Lower lobe of right lung (tissue), 2 donors: ENCODE data around the gene DIP2C. TPM values are rescaled to one million over a fixed set of nuclear protein-coding genes. Genes with fewer than 3 reads are reported as not detected.

Source experiments
- ATAC-seq, 2 donors: fragments of 200-7000 bp; cut with Tn5 transposase; one replicate each; pipeline ENCODE4 v1.9.1; 2020 to 2022; ENCODE audit warnings: mild to moderate bottlenecking in 2 of 2, moderate library complexity in 2 of 2
- DNase-seq: peaks from one replicate; pipeline ENCODE4 v3.0.0-alpha.2; 2020
- H3K27ac ChIP-seq: fragments of 200-600 bp; one replicate; pipeline ENCODE4 v1.8.0; 2022
- H3K27me3 ChIP-seq: fragments of 200-600 bp; one replicate; pipeline ENCODE4 v1.8.0; 2022; ENCODE audit warnings: low read depth
- H3K36me3 ChIP-seq: fragments of 200-600 bp; one replicate; pipeline ENCODE4 v1.8.0; 2022; ENCODE audit warnings: mild to moderate bottlenecking
- H3K4me1 ChIP-seq: fragments of 200-600 bp; one replicate; pipeline ENCODE4 v1.8.0; 2022
- H3K4me3 ChIP-seq: fragments of 200-600 bp; one replicate; pipeline ENCODE4 v1.8.0; 2022; ENCODE audit warnings: mild to moderate bottlenecking
- H3K9me3 ChIP-seq: fragments of 200-600 bp; one replicate; pipeline ENCODE4 v1.8.0; 2022
- intact Hi-C: fragments of 100-400 bp; cut with DNase I; formaldehyde crosslinking; loops from one replicate; pipeline ENCODE4 v1.11.0; 2022
- total RNA-seq: library from RNA; stranded (reverse); fragmentation: NEBNext Ultra II Directional; extraction: Animal tissue kit (Norgen Biotek cat#: 25700); gene quantifications from one replicate; pipeline ENCODE4 v1.2.1, GENCODE V29; 2021
- TF ChIP-seq, protein P1 (sequence below): fragments of 200-600 bp; IDR thresholded peaks from one replicate; pipeline ENCODE4 v1.8.0; 2022; ENCODE audit warnings: antibody characterized with exemption, mild to moderate bottlenecking
- donor health status: DM: no; HTN: yes; CAD: no; lungs with severe emphysema.

DIP2C gene
- total RNA-seq, 1 donor from 2014 or later: 15.1 TPM

GRCh38 chr10:556971-557637 is 132.4 kb downstream of the DIP2C start:
- intact Hi-C loops: no loop called here

GRCh38 chr10:555682-556350 is 133.7 kb downstream of the DIP2C start:
- Histone ChIP-seq H3K4me3 (no peak overlapping the region), H3K36me3 (no peaks in the 10 kb centered on the region), H3K27me3 (no peaks in the 10 kb centered on the region), H3K9me3 (no peaks in the 10 kb centered on the region), H3K27ac (no peak overlapping the region), H3K4me1 (peaks cover 21% of the 10 kb centered on the region)
- ATAC-seq (no peak), DNase-seq (no peak)
- TF ChIP-seq, protein P1, sequence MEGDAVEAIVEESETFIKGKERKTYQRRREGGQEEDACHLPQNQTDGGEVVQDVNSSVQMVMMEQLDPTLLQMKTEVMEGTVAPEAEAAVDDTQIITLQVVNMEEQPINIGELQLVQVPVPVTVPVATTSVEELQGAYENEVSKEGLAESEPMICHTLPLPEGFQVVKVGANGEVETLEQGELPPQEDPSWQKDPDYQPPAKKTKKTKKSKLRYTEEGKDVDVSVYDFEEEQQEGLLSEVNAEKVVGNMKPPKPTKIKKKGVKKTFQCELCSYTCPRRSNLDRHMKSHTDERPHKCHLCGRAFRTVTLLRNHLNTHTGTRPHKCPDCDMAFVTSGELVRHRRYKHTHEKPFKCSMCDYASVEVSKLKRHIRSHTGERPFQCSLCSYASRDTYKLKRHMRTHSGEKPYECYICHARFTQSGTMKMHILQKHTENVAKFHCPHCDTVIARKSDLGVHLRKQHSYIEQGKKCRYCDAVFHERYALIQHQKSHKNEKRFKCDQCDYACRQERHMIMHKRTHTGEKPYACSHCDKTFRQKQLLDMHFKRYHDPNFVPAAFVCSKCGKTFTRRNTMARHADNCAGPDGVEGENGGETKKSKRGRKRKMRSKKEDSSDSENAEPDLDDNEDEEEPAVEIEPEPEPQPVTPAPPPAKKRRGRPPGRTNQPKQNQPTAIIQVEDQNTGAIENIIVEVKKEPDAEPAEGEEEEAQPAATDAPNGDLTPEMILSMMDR: no peak
- intact Hi-C loops: no loop called here

More at GRCh38 chr10:556971-557637, 132.4 kb downstream of the DIP2C start:
- Histone ChIP-seq H3K27me3 (no peaks in the 10 kb centered on the region), H3K36me3 (no peaks in the 10 kb centered on the region), H3K4me1 (peaks cover 21% of the 10 kb centered on the region), H3K9me3 (no peaks in the 10 kb centered on the region), H3K27ac (no peak overlapping the region), H3K4me3 (no peak overlapping the region)
- no peak for DNase-seq
- TF ChIP-seq, protein P1: no peak
- no peak for ATAC-seq

- Histone ChIP-seq H3K27me3 (no peaks in the 10 kb centered on the region), H3K9me3 (no peaks in the 10 kb centered on the region), H3K4me3 (no peak overlapping the region), H3K4me1 (peaks cover 21% of the 10 kb centered on the region), H3K36me3 (no peaks in the 10 kb centered on the region), H3K27ac (no peak overlapping the region)
- ATAC-seq (no peak), DNase-seq (no peak)
- intact Hi-C loops: no loop called here
- TF ChIP-seq, protein P1: no peak
Observed at GRCh38 chr10:555281-555680, 134.2 kb downstream of the DIP2C start.

- Histone ChIP-seq H3K27me3 (no peaks in the 10 kb centered on the region), H3K4me3 (no peak overlapping the region), H3K9me3 (no peaks in the 10 kb centered on the region), H3K27ac (no peak overlapping the region), H3K36me3 (no peaks in the 10 kb centered on the region), H3K4me1 (peaks cover 12% of the 10 kb centered on the region)
- TF ChIP-seq, protein P1: no peak
- intact Hi-C loops: no loop called here
- DNase-seq: no peak
- ATAC-seq: no peak
Observed at GRCh38 chr10:554182-554848, 135.2 kb downstream of the DIP2C start.

DNA sequence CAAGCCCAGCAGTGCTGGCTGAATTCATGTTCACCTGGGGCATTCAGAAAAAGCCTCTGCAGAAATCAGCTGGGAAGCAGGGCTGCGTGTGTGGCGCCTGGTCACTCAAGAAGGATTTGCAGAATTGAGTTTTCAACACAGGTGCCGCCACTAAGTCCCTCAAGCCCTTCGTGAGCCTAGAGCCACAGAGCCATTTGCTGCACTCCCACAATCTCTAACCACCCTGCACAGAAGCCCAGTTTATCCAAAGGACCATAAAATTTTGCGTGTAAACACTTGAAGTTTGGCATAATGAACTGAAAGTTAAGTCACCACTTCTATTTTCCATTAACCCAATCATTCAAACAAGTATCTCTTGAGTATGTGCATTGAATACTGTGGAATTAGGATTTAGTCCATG is 136.2 kb downstream of the DIP2C start:
- Histone ChIP-seq H3K27ac (no peak overlapping the region), H3K27me3 (no peaks in the 10 kb centered on the region), H3K4me1 (peaks cover 10% of the 10 kb centered on the region), H3K36me3 (no peaks in the 10 kb centered on the region), H3K4me3 (no peak overlapping the region), H3K9me3 (no peaks in the 10 kb centered on the region)
- intact Hi-C loops: no loop called here
- TF ChIP-seq, protein P1: no peak
- peak in 1 of 2 donors; percentile 40 for ATAC-seq
- no peak for DNase-seq
